ENCODE data around the gene MGARP.
A peak's percentile ranks its signal among the peaks of the same experiment; 100 is the strongest.

MGARP gene

GRCh38 chr4:139300431-139301112, 20.5 kb upstream of the MGARP start:
- H3K27me3 ChIP-seq (ENCODE audit: insufficient read depth, low read length) = no peaks in the 10 kb centered on the region
- 0 out of 2 replicates have a peak, but pooled peaks cover 5% of the 10 kb centered on the region for H3F3A ChIP-seq (ENCODE audit: insufficient read depth, low read length)
- TF ChIP-seq EZH2 (IDR thresholded peaks at IDR 0.05; ENCODE audit: borderline replicate concordance, low read length) = no peak
- TF ChIP-seq, protein P1, sequence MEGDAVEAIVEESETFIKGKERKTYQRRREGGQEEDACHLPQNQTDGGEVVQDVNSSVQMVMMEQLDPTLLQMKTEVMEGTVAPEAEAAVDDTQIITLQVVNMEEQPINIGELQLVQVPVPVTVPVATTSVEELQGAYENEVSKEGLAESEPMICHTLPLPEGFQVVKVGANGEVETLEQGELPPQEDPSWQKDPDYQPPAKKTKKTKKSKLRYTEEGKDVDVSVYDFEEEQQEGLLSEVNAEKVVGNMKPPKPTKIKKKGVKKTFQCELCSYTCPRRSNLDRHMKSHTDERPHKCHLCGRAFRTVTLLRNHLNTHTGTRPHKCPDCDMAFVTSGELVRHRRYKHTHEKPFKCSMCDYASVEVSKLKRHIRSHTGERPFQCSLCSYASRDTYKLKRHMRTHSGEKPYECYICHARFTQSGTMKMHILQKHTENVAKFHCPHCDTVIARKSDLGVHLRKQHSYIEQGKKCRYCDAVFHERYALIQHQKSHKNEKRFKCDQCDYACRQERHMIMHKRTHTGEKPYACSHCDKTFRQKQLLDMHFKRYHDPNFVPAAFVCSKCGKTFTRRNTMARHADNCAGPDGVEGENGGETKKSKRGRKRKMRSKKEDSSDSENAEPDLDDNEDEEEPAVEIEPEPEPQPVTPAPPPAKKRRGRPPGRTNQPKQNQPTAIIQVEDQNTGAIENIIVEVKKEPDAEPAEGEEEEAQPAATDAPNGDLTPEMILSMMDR (IDR thresholded peaks at IDR 0.05; ENCODE audit: low read length) = no peak
- H3K4me1 ChIP-seq (ENCODE audit: insufficient read depth, low read length, severe bottlenecking) = peaks cover 54% of the 10 kb centered on the region
- peaks cover 23% of the 10 kb centered on the region for H3K36me3 ChIP-seq (ENCODE audit: insufficient read depth, low read length)
- H3K4me2 ChIP-seq (ENCODE audit: low read length) = peak overlapping the region; percentile 83
- H2AFZ ChIP-seq (ENCODE audit: low read length) = 0 out of 2 replicates have a peak overlapping the region, but pooled peaks have one; percentile 58
- H3K9me2 ChIP-seq (ENCODE audit: low read depth, low read length) = no peaks in the 10 kb centered on the region
- H3K9me3 ChIP-seq (ENCODE audit: low read length) = peaks cover 4% of the 10 kb centered on the region; the same call in 1 of the 2 replicates
- peak overlapping the region; percentile 82 for H3K4me3 ChIP-seq (ENCODE audit: low read depth, low read length, poor library complexity, severe bottlenecking)
- peak overlapping the region; percentile 91 for H3K9ac ChIP-seq (ENCODE audit: low read length)
- H3K27ac ChIP-seq (ENCODE audit: low read depth, low read length, poor library complexity, severe bottlenecking) = peak overlapping the region; percentile 85
- no peaks in the 10 kb centered on the region for H4K20me1 ChIP-seq (ENCODE audit: insufficient read depth, low read length)
- H3K79me2 ChIP-seq (ENCODE audit: insufficient read depth, low read length) = peaks cover 46% of the 10 kb centered on the region

DNA sequence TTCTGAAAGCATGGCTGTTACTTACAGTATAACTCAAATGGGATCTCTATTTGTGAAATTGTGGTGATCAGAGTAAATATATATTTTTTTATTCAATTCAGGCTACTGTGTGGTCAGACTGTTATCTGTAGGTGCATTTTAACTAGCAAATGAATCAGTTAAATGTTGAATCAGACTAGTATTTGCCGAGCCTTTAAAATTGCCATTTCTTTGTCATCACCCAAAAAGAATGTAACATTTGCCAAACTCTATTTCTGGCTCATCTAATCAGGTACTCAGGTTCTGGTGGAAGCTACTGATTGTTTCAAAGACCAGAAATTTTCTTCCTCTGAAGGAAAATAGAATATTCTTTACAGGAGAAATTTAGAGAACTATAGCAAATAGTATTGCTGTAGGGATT, 19.5 kb upstream of the MGARP start:
- no peaks in the 10 kb centered on the region for H3K27me3 ChIP-seq (ENCODE audit: insufficient read depth, low read length)
- H2AFZ ChIP-seq (ENCODE audit: low read length) = no peak overlapping the region
- H3K4me3 ChIP-seq (ENCODE audit: low read depth, low read length, poor library complexity, severe bottlenecking) = peak overlapping the region; percentile 82

GRCh38 chr4:139297001-139297410, 17.0 kb upstream of the MGARP start:
- TF ChIP-seq, protein P1 (IDR thresholded peaks at IDR 0.05; ENCODE audit: low read length) = no peak
- TF ChIP-seq EZH2 (IDR thresholded peaks at IDR 0.05; ENCODE audit: borderline replicate concordance, low read length) = no peak
- Histone ChIP-seq H3K27me3 (ENCODE audit: insufficient read depth, low read length) (no peaks in the 10 kb centered on the region), H3K4me2 (ENCODE audit: low read length) (no peak overlapping the region), H3K27ac (ENCODE audit: low read depth, low read length, poor library complexity, severe bottlenecking) (peak overlapping the region; percentile 66), H3K9ac (ENCODE audit: low read length) (no peak overlapping the region), H3F3A (ENCODE audit: insufficient read depth, low read length) (0 out of 2 replicates have a peak, but pooled peaks cover 5% of the 10 kb centered on the region), H4K20me1 (ENCODE audit: insufficient read depth, low read length) (no peaks in the 10 kb centered on the region), H3K79me2 (ENCODE audit: insufficient read depth, low read length) (peaks cover 11% of the 10 kb centered on the region), H3K4me3 (ENCODE audit: low read depth, low read length, poor library complexity, severe bottlenecking) (no peak overlapping the region), H3K9me2 (ENCODE audit: low read depth, low read length) (no peaks in the 10 kb centered on the region), H3K4me1 (ENCODE audit: insufficient read depth, low read length, severe bottlenecking) (peaks cover 49% of the 10 kb centered on the region), H3K9me3 (ENCODE audit: low read length) (no peaks in the 10 kb centered on the region), H2AFZ (ENCODE audit: low read length) (no peak overlapping the region), H3K36me3 (ENCODE audit: insufficient read depth, low read length) (peaks cover 22% of the 10 kb centered on the region; the same call in 1 of the 2 replicates)

More for the DNA sequence above, 19.5 kb upstream of the MGARP start:
- TF ChIP-seq EZH2 (IDR thresholded peaks at IDR 0.05; ENCODE audit: borderline replicate concordance, low read length) = no peak
- TF ChIP-seq, protein P1 (IDR thresholded peaks at IDR 0.05; ENCODE audit: low read length) = no peak
- peaks cover 15% of the 10 kb centered on the region for H3K36me3 ChIP-seq (ENCODE audit: insufficient read depth, low read length)
- H3K9me2 ChIP-seq (ENCODE audit: low read depth, low read length) = no peaks in the 10 kb centered on the region
- peak overlapping the region; percentile 9 for H3K27ac ChIP-seq (ENCODE audit: low read depth, low read length, poor library complexity, severe bottlenecking)
- H3K4me1 ChIP-seq (ENCODE audit: insufficient read depth, low read length, severe bottlenecking) = peaks cover 55% of the 10 kb centered on the region
- H4K20me1 ChIP-seq (ENCODE audit: insufficient read depth, low read length) = no peaks in the 10 kb centered on the region
- H3F3A ChIP-seq (ENCODE audit: insufficient read depth, low read length) = 0 out of 2 replicates have a peak, but pooled peaks cover 5% of the 10 kb centered on the region
- H3K4me2 ChIP-seq (ENCODE audit: low read length) = peak overlapping the region; percentile 83
- H3K79me2 ChIP-seq (ENCODE audit: insufficient read depth, low read length) = peaks cover 36% of the 10 kb centered on the region
- H3K9me3 ChIP-seq (ENCODE audit: low read length) = no peaks in the 10 kb centered on the region
- peak overlapping the region; percentile 91 for H3K9ac ChIP-seq (ENCODE audit: low read length)
